HepG2 (cell line): ENCODE results near the gene PDSS2. TPM values are rescaled to one million over a fixed set of nuclear protein-coding genes. Genes with fewer than 3 reads are reported as not detected.

Source experiments
- CEBPB ChIP-seq: IDR thresholded peaks from 2 replicates; pipeline ENCODE4 v1.6.1; 2011; ENCODE audit warnings: low read depth, low read length, improper control_type of control experiment, borderline replicate concordance
- DMAP1 ChIP-seq: IDR thresholded peaks from 2 replicates; pipeline ENCODE4 v1.6.1; 2016
- ETV5 ChIP-seq: IDR thresholded peaks from 2 replicates; pipeline ENCODE4 v1.6.1; 2018; ENCODE audit warnings: missing biosample characterization, missing genetic modification reagents, inconsistent platforms, borderline replicate concordance
- GFI1 ChIP-seq: sonication (generic); formaldehyde crosslinking; IDR thresholded peaks from 2 replicates; pipeline ENCODE4 v1.5.0; 2020; ENCODE audit warnings: missing genetic modification reagents, mild to moderate bottlenecking, borderline replicate concordance
- GPN1 ChIP-seq: sonication (generic); formaldehyde crosslinking; IDR thresholded peaks from 2 replicates; pipeline ENCODE4 v1.5.1; 2020; ENCODE audit warnings: missing genetic modification reagents, borderline replicate concordance
- HHEX ChIP-seq: IDR thresholded peaks from 2 replicates; pipeline ENCODE4 v1.6.1; 2016; ENCODE audit warnings: control low read depth
- HMG20A ChIP-seq: IDR thresholded peaks from 2 replicates; pipeline ENCODE4 v1.6.1; 2016; ENCODE audit warnings: borderline replicate concordance
- HOXD1 ChIP-seq: sonication (generic); formaldehyde crosslinking; IDR thresholded peaks from 2 replicates; pipeline ENCODE4 v1.5.0; 2020; ENCODE audit warnings: missing genetic modification reagents
- MIXL1 ChIP-seq: IDR thresholded peaks from 2 replicates; pipeline ENCODE4 v1.6.1; 2016
- SMAD1 ChIP-seq: sonication (generic); formaldehyde crosslinking; IDR thresholded peaks from 2 replicates; pipeline ENCODE4 v1.4.0; 2020; ENCODE audit warnings: missing genetic modification reagents, low read depth, mild to moderate bottlenecking, borderline replicate concordance
- TAF15 ChIP-seq: fragments of 200-400 bp; formaldehyde crosslinking; IDR thresholded peaks from one replicate; pipeline ENCODE4 v1.6.1; 2018; ENCODE audit warnings: mild to moderate bottlenecking, low read depth, low read length; ENCODE audit not compliant: poor library complexity, severe bottlenecking
- TRIM24 ChIP-seq: sonication (generic); formaldehyde crosslinking; IDR thresholded peaks from 2 replicates; pipeline ENCODE4 v1.8.0; 2022; ENCODE audit warnings: mild to moderate bottlenecking, missing genetic modification reagents
- ZNF562 ChIP-seq: sonication (generic); formaldehyde crosslinking; IDR thresholded peaks from 2 replicates; pipeline ENCODE4 v1.8.0; 2022; ENCODE audit warnings: missing genetic modification reagents, borderline replicate concordance
- ZNF569 ChIP-seq: sonication (generic); formaldehyde crosslinking; IDR thresholded peaks from 2 replicates; pipeline ENCODE4 v1.5.0; 2020; ENCODE audit warnings: mild to moderate bottlenecking, missing genetic modification reagents, moderate library complexity, borderline replicate concordance
- ZNF678 ChIP-seq: sonication (generic); formaldehyde crosslinking; IDR thresholded peaks from 2 replicates; pipeline ENCODE4 v1.4.0; 2020; ENCODE audit warnings: mild to moderate bottlenecking, missing genetic modification reagents
- ZNF7 ChIP-seq: IDR thresholded peaks from 2 replicates; pipeline ENCODE4 v1.6.1; 2016; ENCODE audit warnings: missing biosample characterization, missing genetic modification reagents
- ZNF720 ChIP-seq: sonication (generic); formaldehyde crosslinking; IDR thresholded peaks from 2 replicates; pipeline ENCODE4 v1.4.0; 2020; ENCODE audit warnings: missing genetic modification reagents
- polyA plus RNA-seq, 8 experiments: library from polyadenylated mRNA; depleted of rRNA in 3 of 8; stranded (reverse) in 7 of 8; unstranded in 1 of 8; fragments of >200 nt; fragmentation: Illumina TruSeq in 4 of 8; extraction: Trizol in 4 of 8; gene quantifications; 2 replicates each; pipeline versions ENCODE4 v1.2.1 to v1.2.3, GENCODE V29; 2011 to 2016; ENCODE audit warnings: low read depth in 4 of 8, missing spikeins in 1 of 8, mixed read lengths in 1 of 8; ENCODE audit not compliant: insufficient read depth in 1 of 8
- total RNA-seq, 5 experiments: library from RNA; depleted of rRNA; stranded (reverse); fragments of >200 nt; fragmentation: Illumina TruSeq; extraction: Trizol; gene quantifications; 2 replicates each; pipeline ENCODE4 v1.2.3, GENCODE V29; 2016; ENCODE audit warnings: low read depth in 1 of 5
- TF ChIP-seq, protein P1 (sequence below): sonication (generic); formaldehyde crosslinking; conservative IDR thresholded peaks from 2 replicates; pipeline ENCODE4 v1.4.0; 2020; ENCODE audit warnings: missing genetic modification reagents
- TF ChIP-seq, protein P2 (sequence below): sonication (generic); formaldehyde crosslinking; IDR thresholded peaks from 2 replicates; pipeline ENCODE4 v1.4.0; 2020; ENCODE audit warnings: missing genetic modification reagents
- TF ChIP-seq, protein P3 (sequence below), 2 experiments: fragments of 450-650 bp in 1 of 2; sonication (generic) in 1 of 2; formaldehyde crosslinking; IDR thresholded peaks; 2 replicates each; pipeline versions ENCODE4 v1.5.0 to v1.8.0; 2020 to 2022; ENCODE audit warnings: mild to moderate bottlenecking in 1 of 2, missing genetic modification reagents in 1 of 2
- TF ChIP-seq, protein P4 (sequence below): sonication (generic); formaldehyde crosslinking; IDR thresholded peaks from 2 replicates; pipeline ENCODE4 v1.9.0; 2021; ENCODE audit warnings: missing genetic modification reagents, mild to moderate bottlenecking, borderline replicate concordance
- TF ChIP-seq, protein P5 (sequence below): sonication (generic); formaldehyde crosslinking; IDR thresholded peaks from 2 replicates; pipeline ENCODE4 v1.5.1; 2020; ENCODE audit warnings: mild to moderate bottlenecking, missing genetic modification reagents, moderate library complexity
- TF ChIP-seq, protein P6 (sequence below): sonication (generic); formaldehyde crosslinking; IDR thresholded peaks from 2 replicates; pipeline ENCODE4 v1.8.0; 2022; ENCODE audit warnings: mild to moderate bottlenecking, missing genetic modification reagents, moderate library complexity

The PDSS2 gene
- total and polyA plus RNA-seq, 2 of the 13 experiments (the other 11 are each of a cell fraction or from before 2014, with no cell fraction given), result 16.2 to 17.0 TPM

DNA sequence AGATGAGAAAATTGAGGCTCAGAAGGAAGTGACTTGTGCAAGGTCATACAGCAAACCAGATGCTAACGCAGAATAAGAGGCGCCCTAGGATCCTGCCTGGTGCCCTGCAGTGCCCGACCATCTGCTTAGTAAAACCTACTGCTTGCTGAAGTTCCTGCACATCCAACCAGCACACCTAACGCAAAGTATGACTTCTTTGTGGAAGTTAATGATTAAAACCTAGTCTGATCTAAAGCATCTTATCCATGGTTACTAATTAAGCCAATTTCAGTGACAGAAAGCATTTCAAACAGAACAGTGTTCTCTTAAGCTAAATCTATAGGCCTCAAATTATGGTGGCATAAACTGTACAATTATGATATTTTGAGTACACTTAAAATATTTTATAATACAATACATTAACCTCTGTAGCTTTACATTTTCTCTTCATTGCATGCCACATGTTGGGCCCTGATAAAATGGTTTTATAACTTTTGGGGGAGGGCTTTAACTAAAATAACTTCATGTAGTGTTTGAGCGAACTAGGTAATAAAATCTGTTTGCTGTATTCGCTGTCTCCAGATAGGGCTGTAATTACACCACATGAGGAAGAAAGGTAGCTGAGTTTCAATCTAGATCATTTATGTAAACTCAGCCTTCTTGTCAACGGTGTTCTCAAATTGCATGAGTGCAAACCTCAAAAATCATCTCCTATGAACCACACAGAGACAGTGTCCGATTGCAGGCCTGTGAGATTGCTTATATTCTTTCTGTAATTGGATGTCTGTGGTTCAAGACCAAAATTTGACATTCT is 306.5 kb downstream of the PDSS2 start (continued):
- TF ChIP-seq, protein P1, sequence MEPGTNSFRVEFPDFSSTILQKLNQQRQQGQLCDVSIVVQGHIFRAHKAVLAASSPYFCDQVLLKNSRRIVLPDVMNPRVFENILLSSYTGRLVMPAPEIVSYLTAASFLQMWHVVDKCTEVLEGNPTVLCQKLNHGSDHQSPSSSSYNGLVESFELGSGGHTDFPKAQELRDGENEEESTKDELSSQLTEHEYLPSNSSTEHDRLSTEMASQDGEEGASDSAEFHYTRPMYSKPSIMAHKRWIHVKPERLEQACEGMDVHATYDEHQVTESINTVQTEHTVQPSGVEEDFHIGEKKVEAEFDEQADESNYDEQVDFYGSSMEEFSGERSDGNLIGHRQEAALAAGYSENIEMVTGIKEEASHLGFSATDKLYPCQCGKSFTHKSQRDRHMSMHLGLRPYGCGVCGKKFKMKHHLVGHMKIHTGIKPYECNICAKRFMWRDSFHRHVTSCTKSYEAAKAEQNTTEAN (CRISPR knock-in tag), result no peak
- TF ChIP-seq MIXL1 (peak; percentile 80; the same call in 1 of the 2 replicates), ZNF7 (CRISPR knock-in tag) (no peak), TAF15 (no peak), HOXD1 (CRISPR knock-in tag) (no peak), HMG20A (CRISPR knock-in tag) (0 out of 2 replicates have a peak, but pooled peaks have one; percentile 23), DMAP1 (CRISPR knock-in tag) (no peak), TRIM24 (CRISPR knock-in tag) (no peak), GPN1 (CRISPR knock-in tag) (no peak), ZNF569 (CRISPR knock-in tag) (no peak), CEBPB (no peak), SMAD1 (CRISPR knock-in tag) (no peak), GFI1 (CRISPR knock-in tag) (no peak), HHEX (CRISPR knock-in tag) (no peak), ETV5 (no peak), ZNF720 (CRISPR knock-in tag) (no peak), ZNF678 (no peak), ZNF562 (no peak)
- TF ChIP-seq, protein P2, sequence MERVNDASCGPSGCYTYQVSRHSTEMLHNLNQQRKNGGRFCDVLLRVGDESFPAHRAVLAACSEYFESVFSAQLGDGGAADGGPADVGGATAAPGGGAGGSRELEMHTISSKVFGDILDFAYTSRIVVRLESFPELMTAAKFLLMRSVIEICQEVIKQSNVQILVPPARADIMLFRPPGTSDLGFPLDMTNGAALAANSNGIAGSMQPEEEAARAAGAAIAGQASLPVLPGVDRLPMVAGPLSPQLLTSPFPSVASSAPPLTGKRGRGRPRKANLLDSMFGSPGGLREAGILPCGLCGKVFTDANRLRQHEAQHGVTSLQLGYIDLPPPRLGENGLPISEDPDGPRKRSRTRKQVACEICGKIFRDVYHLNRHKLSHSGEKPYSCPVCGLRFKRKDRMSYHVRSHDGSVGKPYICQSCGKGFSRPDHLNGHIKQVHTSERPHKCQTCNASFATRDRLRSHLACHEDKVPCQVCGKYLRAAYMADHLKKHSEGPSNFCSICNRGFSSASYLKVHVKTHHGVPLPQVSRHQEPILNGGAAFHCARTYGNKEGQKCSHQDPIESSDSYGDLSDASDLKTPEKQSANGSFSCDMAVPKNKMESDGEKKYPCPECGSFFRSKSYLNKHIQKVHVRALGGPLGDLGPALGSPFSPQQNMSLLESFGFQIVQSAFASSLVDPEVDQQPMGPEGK (CRISPR knock-in tag), result no peak
- TF ChIP-seq, protein P3, sequence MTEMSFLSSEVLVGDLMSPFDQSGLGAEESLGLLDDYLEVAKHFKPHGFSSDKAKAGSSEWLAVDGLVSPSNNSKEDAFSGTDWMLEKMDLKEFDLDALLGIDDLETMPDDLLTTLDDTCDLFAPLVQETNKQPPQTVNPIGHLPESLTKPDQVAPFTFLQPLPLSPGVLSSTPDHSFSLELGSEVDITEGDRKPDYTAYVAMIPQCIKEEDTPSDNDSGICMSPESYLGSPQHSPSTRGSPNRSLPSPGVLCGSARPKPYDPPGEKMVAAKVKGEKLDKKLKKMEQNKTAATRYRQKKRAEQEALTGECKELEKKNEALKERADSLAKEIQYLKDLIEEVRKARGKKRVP (CRISPR knock-in tag; IDR thresholded peaks at IDR 0.05), result no peak
- TF ChIP-seq, protein P4, sequence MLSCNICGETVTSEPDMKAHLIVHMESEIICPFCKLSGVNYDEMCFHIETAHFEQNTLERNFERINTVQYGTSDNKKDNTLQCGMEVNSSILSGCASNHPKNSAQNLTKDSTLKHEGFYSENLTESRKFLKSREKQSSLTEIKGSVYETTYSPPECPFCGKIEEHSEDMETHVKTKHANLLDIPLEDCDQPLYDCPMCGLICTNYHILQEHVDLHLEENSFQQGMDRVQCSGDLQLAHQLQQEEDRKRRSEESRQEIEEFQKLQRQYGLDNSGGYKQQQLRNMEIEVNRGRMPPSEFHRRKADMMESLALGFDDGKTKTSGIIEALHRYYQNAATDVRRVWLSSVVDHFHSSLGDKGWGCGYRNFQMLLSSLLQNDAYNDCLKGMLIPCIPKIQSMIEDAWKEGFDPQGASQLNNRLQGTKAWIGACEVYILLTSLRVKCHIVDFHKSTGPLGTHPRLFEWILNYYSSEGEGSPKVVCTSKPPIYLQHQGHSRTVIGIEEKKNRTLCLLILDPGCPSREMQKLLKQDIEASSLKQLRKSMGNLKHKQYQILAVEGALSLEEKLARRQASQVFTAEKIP (CRISPR knock-in tag), result no peak
- TF ChIP-seq, protein P5, sequence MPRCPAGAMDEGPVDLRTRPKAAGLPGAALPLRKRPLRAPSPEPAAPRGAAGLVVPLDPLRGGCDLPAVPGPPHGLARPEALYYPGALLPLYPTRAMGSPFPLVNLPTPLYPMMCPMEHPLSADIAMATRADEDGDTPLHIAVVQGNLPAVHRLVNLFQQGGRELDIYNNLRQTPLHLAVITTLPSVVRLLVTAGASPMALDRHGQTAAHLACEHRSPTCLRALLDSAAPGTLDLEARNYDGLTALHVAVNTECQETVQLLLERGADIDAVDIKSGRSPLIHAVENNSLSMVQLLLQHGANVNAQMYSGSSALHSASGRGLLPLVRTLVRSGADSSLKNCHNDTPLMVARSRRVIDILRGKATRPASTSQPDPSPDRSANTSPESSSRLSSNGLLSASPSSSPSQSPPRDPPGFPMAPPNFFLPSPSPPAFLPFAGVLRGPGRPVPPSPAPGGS (CRISPR knock-in tag), result no peak
- TF ChIP-seq, protein P6, sequence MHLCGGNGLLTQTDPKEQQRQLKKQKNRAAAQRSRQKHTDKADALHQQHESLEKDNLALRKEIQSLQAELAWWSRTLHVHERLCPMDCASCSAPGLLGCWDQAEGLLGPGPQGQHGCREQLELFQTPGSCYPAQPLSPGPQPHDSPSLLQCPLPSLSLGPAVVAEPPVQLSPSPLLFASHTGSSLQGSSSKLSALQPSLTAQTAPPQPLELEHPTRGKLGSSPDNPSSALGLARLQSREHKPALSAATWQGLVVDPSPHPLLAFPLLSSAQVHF (CRISPR knock-in tag), result no peak
